HG03097 (cell line): Measurements from ENCODE around the gene GPS1.

Experiments used
- ATAC-seq: cut with Tn5 transposase; IDR thresholded peaks from one replicate; pipeline ENCODE4 v1.9.1; 2021; ENCODE audit not compliant: unreplicated experiment, low FRiP score

The GPS1 gene

DNA sequence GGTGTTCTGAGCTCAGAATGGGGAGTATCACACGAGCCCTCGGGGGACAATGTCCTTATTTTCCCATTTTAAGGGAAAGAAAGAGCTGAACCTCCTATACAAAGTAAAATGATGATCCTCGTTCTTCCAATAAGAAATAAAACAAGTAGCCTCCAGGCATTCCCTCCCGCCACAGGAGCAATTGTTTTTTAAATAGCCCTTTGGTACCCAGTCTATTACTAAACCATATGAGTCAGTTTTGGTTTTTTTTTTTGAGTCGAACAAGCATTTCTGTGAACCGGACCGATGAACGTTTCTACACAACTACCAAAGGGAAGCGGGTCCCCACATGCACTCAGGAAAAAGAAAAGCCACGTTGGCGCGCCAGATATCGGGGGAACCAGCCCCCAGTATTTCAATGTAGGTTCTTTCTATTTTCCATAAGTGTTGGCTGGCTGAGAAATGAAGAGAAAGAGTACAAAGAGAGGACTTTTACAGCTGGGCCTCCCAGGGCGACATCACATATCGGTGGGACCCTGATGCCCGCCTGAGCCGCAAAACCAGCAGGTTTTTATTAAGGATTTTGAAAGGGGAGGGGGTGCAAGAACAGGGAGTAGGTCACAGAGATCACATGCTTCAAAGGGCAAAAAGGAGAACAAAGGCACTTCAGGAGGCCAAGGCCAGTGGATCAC is 10.4 kb upstream of the GPS1 start:
- no peak for ATAC-seq

DNA sequence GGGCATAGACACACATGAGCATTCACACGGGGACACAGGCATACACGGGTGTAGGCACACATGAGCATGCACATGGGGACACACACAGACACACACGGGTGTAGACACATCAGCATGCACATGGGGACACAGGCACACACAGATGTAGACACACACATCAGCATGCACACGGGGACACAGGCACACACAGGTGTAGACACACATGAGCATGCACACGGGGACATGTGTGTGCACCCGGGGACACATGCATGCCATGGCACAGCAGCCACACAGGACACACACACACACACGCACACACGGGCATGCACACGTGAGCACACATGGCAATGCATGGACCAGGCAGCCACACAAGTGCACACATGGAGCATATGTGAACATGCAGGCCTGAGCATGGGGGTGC is 9.0 kb upstream of the GPS1 start:
- ATAC-seq = no peak

DNA sequence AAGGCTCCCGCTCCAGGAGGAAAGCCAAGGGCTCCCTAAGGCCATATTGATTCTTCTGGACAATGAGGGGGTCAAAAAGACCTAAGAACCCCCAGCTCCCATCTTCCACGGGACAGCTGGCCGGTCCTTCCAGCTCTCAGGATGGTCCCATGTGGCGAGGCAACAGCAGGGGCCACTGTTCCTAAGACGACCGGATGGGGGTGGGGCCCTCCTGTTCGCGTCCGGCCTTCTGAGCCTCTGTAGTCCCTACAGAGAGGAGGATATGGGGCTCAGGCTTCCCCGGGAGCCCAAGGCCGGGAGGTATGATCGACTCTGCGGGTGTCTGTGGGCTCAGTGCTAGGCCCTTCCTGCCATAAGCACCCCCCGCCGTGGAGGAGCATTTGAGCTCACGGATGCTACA is 8.2 kb upstream of the GPS1 start:
- no peak for ATAC-seq

DNA sequence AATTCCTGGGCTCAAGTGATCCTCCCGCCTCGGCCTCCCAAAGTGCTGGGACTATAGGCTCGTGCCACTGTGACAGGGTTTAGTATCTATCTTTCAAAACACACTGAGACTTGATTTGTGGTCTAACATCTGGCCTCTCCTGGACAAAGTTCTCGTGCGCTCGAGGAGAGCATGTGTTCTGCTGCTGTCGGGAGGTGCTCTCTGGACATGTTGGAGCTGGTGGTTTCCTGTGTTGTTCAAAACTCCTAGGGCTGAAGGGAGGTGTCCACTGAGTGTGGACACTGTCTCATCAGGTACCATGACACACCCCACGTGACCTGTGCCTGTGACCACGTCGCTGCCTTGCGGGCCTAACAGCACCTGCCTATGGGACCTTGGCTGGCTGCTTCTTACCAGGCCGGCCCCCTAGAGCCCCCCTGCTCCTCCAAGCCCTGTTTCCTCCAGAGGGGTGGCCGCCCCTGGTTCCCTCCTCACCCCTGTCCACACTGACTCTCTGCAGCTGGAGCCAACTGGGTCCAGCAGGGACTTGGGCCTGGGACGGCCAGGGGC is 5.7 kb upstream of the GPS1 start:
- no peak for ATAC-seq

DNA sequence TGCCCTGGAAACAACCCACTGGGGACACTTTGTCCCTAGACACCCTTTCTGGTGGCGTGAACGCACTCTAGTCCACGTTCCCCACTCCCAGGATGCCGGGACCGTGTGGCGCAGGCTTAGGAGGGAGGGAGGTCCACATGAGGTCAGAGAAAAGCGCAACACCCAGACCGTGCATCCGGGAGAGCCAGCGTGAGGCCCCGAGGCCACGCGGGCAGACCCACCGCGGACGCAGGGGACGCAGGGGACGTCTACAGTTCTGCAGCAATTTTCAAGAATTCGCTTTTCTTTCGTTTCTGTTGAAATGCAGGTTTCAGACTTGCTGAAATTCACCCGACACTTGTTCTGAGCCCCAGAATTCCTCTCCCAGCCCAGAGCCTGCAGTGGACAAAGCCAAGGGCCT is 4.8 kb upstream of the GPS1 start:
- ATAC-seq = no peak

DNA sequence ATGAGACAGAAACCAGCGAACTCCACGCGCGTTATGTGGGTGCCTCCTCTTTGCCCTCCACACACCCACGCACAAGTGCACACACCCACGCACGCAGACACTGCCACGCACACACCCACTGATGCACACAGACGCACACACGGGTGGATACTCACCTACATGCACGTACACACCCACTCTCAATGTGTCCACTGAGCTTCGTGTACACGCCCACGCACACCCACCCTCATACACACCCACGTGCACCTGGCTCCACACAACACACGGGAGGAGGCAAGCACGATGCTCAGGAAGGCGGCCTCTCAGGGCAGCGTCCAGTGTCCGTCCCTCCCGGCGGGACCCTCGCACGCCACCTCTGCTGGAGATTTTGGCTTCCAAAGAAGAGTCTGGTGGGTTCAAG is 4.3 kb upstream of the GPS1 start:
- ATAC-seq = no peak

DNA sequence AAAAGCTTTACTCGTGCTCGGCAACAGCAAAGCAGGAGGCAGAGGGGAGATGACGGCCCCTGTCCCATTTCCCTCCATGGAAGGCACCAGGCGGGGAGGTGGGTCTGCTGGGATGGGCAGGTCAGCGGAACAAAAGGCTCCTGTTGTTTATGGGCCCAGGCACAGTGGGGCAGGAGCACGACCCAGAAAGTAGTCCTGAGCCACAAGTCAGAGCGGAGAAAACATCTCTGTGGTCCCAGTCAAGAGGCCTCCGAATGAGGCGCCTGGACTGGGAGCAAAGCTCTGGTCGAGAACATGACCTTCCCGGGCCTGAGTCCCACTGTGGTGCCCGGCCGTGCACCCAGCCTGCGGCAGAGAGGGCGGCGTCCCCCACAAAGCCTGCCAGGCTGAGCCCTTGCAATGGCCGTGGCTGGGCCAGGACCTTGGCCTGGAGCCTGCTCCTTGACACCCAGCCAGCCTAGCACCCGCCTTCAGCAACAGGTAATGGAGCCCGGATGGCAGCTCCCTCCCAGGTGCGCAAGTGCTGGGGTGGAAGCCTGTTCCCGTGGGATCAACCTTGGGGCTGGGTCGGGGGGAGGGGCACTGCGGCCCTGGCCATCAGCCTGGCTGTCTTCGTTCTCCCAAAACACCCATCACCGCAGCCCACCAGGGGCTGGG is 3.7 kb upstream of the GPS1 start:
- no peak for ATAC-seq

DNA sequence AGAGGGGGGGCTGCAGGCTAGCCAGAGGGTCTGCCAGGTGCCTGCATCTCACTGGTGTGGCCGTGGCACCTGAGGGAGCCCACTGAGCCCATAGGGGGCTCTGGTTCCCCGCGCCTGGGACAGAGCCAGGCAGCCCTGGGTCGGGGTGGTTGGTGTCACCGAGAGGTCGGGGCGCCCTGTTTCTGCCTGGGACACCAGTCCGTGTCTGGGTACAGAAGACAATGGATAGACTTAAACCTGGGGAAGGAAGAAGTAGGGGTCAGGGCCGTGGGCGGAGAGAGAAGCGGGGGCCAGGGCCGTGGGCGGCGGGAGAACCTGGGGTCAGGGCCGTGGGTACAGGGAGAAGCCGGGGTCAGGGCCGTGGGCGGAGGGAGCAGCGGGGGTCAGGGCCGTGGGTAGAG is 3.1 kb upstream of the GPS1 start:
- ATAC-seq = no peak

DNA sequence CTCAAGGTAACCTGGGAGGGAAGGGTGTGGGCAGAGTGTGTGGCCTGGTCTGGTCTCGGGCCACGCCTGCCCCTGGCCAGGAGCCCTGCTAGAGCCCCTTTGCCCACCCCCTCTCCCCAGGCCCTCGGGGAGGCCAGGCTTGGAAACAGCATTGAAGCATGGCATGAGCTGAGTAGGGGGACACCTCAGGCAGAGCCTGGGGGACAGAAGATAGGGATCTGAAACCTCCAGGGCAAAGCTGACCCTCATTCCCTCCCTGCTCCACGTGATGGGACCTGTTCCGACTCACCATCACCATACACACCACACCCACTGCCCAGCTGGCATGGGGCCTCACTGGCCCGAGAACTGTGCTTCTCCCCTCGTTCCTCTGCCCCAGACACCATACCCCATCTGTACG is 2.6 kb upstream of the GPS1 start:
- ATAC-seq = no peak

DNA sequence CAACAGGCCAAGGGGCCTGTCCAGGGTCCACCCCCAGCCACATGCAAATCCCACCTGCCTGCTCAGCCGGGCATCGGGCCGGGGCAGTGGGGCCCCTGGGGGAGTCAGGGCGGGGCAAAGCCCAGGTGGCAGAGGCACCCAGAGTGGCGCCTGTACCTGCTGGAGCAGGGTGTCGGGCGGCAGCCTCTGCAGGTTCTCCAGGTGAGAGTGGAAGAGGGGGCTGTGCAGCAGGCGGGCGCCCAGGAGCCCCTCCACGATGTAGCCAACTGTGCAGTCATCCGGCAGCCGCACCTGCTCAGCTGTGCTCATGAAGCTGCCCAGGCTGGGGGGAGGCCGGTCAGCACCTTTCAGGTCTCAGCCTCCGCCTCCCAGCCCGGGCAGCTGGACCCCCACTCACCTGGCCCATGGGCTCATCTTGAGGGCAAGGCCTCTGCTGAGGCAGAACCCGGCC is 2.2 kb upstream of the GPS1 start:
- ATAC-seq = no peak

DNA sequence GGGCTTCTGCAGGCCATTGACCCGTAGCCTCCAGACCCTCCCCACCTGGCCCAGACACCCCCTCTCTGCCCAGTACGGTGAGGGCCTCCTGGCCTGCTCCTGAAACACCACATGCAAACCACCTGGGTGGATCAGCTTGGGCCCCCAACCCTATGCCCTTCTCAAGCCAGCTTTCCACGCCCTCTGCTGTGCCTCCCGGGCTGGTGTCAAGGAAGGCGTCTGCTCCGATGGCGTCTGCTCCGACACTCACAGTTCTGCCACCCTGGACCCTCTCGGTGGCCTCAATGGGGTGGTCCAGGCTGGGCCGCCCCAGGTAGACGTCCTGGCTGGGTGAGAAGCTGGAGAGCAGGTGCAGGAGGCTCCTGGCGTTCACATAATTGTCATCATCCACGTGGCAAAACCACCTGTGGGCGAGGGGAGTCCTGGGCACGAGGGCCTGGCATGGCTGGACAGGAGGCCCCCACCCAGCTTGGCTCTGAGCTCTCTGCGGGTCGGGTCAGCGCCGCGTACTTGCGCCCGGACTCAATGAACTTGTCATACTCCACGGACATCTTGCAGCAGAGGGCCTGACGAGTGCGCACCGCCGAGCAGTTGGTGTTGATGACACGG is 1.4 kb upstream of the GPS1 start:
- ATAC-seq = no peak

DNA sequence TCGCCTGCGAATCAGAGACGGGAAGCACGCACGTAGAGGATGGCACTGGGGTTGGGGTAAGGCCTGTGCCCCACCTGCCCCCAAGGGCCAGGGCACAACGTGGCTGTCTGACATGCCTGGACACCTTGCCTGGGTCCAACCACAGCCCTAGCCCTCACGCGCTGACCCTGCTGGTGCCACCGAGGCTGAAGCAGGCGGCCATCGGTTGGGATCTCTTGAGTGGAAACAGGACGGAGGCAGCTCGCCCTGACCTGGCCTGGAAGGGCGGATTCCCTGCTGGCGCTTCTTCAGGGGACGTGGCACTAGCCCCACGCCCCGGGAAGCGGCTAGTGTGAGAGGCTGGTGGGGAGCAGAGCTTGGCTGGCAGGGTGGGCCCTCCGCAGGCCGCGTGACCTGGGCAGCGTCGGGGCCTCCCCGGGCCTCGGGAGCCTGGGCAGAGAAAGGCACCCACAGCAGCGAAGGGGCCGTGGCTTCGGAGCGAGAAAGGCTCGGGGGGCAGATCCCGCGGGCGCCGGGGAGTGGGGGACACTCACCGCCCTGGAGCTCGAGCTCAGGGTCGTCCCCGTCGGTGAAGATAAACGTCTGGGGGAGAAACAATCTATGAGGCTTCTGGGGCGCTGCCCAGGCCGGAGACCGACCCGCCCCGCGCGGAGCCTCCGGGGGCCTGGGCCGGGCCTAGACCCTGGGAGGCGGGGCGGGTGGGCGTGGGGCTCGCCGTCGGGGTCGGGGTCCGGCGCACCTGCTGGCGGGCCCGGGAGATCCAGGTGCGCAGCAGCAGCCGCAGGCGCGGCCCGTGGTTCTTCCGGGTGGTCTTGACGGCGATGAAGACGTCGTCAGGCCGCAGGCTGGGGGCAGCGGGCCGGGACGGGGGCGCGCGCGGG is 697 bp upstream of the GPS1 start:
- ATAC-seq = no peak

DNA sequence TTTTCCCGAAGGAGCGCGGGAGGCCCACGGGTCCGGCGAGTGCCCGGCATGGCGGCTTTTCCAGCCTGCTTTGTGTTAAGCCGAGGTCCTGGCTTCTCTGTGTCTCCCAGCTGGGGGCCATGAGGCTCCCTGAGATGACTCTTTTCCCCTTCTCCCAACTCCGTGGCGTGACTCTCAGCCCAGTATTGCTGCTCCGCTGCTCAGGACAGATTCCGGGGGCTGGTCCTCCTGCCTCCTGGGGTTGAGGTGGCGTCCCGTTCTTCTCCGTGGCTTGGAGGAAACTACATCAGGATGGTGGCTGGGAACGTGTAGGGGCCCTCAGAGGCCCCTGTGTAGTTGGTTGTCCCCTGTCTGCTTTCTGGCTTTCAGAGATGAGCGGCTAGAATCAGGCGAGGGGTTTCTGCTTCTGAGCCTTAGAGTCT is 951 bp downstream of the GPS1 start:
- no peak for ATAC-seq

DNA sequence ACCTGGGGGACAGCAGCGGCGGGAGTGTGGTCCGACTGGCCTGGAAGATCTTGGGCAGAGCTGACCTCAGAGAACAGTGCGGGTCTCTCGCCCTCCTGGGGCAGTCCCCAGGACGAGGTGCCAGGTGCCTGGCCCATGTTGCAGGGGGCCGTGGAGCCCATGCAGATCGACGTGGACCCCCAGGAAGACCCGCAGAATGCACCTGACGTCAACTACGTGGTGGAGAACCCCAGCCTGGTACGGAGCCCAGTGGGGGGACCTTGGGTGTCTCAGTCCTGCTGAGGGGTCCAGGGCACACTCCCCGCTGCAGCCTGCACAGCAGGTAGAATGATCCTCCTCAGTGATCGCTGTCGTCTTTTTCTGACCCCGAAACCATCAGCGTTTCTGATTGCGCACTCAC is 1.4 kb downstream of the GPS1 start:
- no peak for ATAC-seq

DNA sequence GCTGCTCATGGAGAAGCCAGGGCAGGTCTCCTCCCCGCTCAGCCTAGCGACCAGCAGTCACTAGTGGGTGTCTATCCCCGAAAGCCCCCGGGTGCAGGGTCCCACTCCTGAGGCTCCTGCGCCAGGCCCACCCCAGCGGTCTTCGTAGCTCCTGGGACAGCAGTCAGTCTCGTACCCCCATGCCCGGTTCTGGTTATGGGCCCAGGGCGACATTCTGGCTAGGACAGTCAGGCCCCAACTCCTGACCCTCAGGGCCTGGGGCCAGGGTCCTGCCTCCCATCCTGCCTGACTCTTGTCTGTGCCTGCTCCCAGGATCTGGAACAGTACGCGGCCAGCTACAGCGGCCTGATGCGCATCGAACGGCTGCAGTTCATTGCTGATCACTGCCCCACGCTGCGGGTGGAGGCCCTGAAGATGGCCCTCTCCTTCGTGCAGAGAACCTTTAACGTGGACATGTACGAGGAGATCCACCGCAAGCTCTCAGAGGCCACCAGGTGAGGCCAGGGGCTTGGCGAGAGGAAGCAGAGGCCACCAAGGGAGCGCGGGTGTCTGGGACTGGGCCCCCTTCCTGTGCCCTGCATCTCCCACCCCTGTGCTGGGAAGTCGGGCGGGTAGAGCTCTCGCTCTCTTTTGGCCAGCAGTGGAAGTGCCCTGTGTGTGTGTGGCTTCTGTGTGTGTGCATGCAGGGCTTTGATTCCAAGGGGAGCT is 2.0 kb downstream of the GPS1 start:
- ATAC-seq = no peak

DNA sequence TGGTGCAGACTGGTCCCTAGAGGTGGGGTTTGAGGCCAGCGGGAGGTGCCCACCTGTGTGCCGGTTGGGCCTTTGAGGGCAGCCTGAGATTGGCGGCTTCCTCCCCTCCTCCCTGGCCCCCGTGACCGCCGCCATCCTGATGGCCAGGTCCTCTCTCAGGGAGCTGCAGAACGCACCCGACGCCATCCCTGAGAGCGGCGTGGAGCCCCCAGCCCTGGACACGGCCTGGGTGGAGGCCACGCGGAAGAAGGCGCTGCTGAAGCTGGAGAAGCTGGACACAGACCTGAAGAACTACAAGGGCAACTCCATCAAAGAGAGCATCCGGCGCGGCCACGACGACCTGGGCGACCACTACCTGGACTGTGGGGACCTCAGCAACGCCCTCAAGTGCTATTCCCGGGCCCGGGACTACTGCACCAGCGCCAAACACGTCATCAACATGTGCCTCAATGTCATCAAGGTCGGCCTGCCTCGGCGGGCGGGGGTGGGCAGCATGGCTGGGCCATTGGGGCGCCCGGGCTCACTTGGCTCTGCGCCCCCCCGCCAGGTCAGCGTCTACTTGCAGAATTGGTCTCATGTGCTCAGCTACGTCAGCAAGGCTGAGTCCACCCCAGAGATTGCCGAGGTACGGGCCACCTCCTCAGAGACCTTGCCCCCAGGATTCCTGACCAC is 2.8 kb downstream of the GPS1 start:
- ATAC-seq = no peak

DNA sequence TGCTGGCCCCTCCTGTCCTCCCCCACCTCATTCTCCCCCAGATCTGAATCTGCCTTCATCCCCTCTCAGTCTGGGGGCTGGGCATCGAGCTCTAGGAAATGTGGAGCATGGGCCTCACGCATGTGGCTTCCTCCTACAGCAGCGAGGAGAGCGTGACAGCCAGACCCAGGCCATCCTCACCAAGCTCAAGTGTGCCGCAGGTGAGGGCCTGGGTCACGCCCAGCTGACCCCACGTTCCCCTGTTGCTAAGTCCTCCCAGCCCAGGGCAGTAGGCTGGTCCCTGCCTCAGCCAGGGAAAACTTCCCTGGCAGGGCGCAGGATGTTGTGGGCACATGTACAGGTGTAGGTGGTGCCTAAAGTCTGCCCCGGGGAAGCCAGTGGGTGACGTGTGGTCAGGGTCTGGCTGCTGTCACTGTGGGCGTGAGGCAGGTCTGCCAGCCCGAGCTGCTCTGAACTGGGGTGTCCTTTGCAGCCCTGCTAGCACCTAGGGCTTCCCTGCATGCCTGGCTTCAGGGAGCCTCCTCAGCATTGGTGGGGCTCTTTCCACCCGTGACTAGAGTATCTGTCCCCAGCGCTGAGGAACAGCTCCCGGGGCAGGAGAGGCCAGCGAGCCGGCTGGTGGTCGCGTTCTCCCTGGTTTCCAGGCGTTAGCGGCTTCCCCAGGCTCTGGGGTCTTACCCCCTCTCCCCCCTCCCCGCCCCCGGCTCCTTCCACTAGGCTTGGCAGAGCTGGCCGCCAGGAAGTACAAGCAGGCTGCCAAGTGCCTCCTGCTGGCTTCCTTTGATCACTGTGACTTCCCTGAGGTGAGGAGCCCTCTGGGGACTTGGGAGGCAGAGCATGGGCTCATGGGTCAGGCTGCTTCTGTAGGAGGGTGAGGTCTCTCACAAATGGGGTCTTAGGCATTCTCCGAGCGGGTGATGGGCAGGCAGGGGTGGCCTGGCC is 3.6 kb downstream of the GPS1 start:
- ATAC-seq = no peak

DNA sequence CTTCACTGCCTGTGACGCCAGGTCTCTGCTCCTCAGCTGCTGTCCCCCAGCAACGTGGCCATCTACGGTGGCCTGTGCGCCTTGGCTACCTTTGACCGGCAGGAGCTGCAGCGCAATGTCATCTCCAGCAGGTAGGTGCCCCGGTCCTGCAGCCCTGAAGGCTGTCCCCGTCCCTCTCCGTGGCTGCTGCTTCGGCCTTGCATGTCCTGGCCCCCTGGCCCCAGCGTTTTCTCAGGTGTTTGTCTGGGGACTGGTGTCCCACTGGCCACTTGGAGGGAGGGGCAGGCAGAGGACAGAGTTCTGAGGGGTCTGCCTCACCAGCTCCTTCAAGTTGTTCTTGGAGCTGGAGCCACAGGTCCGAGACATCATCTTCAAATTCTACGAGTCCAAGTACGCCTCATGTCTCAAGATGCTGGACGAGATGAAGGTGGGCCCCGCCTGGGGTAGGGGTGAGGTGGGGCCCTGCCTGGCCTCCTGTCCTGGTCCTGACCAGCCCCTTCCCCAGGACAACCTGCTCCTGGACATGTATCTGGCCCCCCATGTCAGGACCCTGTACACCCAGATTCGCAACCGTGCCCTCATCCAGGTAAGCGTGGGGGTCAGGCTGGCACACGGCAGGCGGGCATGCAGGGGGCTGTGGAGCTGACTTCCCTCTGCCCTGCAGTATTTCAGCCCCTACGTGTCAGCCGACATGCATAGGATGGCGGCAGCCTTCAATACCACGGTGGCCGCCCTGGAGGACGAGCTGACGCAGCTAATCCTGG is 4.4 kb downstream of the GPS1 start:
- no peak for ATAC-seq
